Upper lobe of right lung (tissue), 1 donor: ENCODE results near the gene ARL6IP4. TPM values are rescaled to one million over a fixed set of nuclear protein-coding genes. Genes with fewer than 3 reads are reported as not detected.

Source experiments
- ATAC-seq: fragments of 200-7000 bp; cut with Tn5 transposase; one replicate; pipeline ENCODE4 v1.9.1; 2020; ENCODE audit warnings: mild to moderate bottlenecking, moderate library complexity
- DNase-seq: peaks from one replicate; pipeline ENCODE4 v3.0.0-alpha.2; 2020
- H3K27ac ChIP-seq: fragments of 200-600 bp; one replicate; pipeline ENCODE4 v1.8.0; 2022
- H3K27me3 ChIP-seq: fragments of 200-600 bp; one replicate; pipeline ENCODE4 v1.8.0; 2022; ENCODE audit warnings: mild to moderate bottlenecking
- H3K36me3 ChIP-seq: fragments of 200-600 bp; one replicate; pipeline ENCODE4 v1.8.0; 2022
- H3K4me1 ChIP-seq: fragments of 200-600 bp; one replicate; pipeline ENCODE4 v1.8.0; 2022
- H3K4me3 ChIP-seq: fragments of 200-600 bp; one replicate; pipeline ENCODE4 v1.8.0; 2022; ENCODE audit warnings: mild to moderate bottlenecking
- H3K9me3 ChIP-seq: fragments of 200-600 bp; one replicate; pipeline ENCODE4 v1.8.0; 2022
- CTCF ChIP-seq: fragments of 200-600 bp; IDR thresholded peaks from one replicate; pipeline ENCODE4 v1.8.0; 2022; ENCODE audit warnings: antibody characterized with exemption
- intact Hi-C: fragments of 100-400 bp; cut with DNase I; formaldehyde crosslinking; loops from one replicate; pipeline ENCODE4 v1.11.0; 2022
- total RNA-seq: library from RNA; stranded (reverse); fragmentation: NEBNext Ultra II Directional; extraction: Animal tissue kit (Norgen Biotek cat#: 25700); gene quantifications from one replicate; pipeline ENCODE4 v1.2.1, GENCODE V29; 2021
- donor health status: DM: no; HTN: yes; CAD: no; lungs with severe emphysema.

Gene ARL6IP4
- total RNA-seq, 1 donor from 2014 or later: 124 TPM

GRCh38 chr12:122996621-122997342 is 16.3 kb downstream of the ARL6IP4 start:
- intact Hi-C loops: no loop called here
- ATAC-seq (no peak), DNase-seq (no peak)
- no peak overlapping the region for H3K4me3 ChIP-seq
- no peaks in the 10 kb centered on the region for H3K27me3 ChIP-seq
- no peak overlapping the region for H3K27ac ChIP-seq
- TF ChIP-seq CTCF: no peak
- no peaks in the 10 kb centered on the region for H3K9me3 ChIP-seq
- H3K4me1 ChIP-seq: no peaks in the 10 kb centered on the region
- peaks cover 6% of the 10 kb centered on the region for H3K36me3 ChIP-seq

DNA sequence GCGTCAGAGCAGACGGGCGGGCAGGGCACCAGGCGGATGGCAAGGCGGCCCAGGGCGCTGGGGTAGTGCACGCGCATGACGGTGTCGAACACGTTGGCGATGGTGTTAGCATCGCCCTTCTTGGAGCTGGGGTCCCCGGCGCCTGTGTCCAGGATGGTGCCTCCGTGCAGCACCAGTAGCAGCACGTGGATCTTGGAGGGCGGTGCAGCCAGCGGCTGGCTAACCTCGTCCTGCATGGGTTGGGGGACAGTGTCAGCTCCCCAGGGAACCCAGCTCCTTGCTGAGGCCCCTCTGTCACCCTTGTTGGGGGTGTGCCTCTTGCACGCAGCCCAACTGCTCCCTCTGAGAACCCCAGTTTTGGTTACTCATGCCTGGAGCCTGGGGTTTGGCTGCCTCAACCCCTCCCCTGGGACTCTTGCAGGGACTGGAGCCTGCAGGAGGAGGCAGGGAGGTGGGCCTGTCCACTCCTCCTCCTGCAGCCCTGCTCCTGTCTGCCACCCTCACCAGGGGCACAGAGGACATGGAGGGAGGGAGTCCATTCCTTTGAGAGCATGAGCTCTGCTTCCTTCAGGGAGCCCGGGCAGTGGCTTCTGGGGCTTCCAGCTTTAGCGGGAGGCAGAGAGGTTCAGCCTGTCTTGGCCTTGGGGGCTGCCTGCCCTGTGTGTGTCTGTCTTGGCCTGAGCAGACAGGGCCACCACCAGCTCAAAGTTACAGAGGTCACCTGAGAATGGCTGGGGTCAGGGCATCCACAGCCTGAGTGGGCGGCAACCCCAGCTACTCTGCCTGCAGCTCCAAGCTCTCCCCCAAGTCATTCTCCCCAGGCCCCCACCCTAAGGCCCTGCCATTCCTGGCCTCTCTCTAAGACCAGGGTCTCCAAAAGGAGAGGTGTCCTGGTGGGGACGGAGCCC is 17.1 kb downstream of the ARL6IP4 start:
- intact Hi-C loops: no loop called here
- H3K4me1 ChIP-seq: no peaks in the 10 kb centered on the region
- peaks cover 6% of the 10 kb centered on the region for H3K36me3 ChIP-seq
- no peak overlapping the region for H3K27ac ChIP-seq
- no peaks in the 10 kb centered on the region for H3K9me3 ChIP-seq
- H3K27me3 ChIP-seq: no peaks in the 10 kb centered on the region
- ATAC-seq (no peak), DNase-seq (no peak)
- no peak for TF ChIP-seq CTCF
- H3K4me3 ChIP-seq: no peak overlapping the region

- no peak for TF ChIP-seq CTCF
- Histone ChIP-seq H3K36me3 (peaks cover 6% of the 10 kb centered on the region), H3K27me3 (no peaks in the 10 kb centered on the region), H3K27ac (no peak overlapping the region), H3K9me3 (no peaks in the 10 kb centered on the region), H3K4me3 (no peak overlapping the region), H3K4me1 (no peaks in the 10 kb centered on the region)
- no peak for DNase-seq
- no peak for ATAC-seq
- intact Hi-C loops: no loop called here
Observed at GRCh38 chr12:122998316-122998715, 17.8 kb downstream of the ARL6IP4 start.

GRCh38 chr12:122999196-122999946 is 18.9 kb downstream of the ARL6IP4 start:
- no peak for DNase-seq
- H3K9me3 ChIP-seq: no peaks in the 10 kb centered on the region
- no peak for TF ChIP-seq CTCF
- peaks cover 6% of the 10 kb centered on the region for H3K36me3 ChIP-seq
- intact Hi-C loops: no loop called here
- no peak overlapping the region for H3K4me3 ChIP-seq
- no peak overlapping the region for H3K27ac ChIP-seq
- no peaks in the 10 kb centered on the region for H3K27me3 ChIP-seq
- ATAC-seq: no peak
- H3K4me1 ChIP-seq: no peaks in the 10 kb centered on the region

- H3K36me3 ChIP-seq: peaks cover 6% of the 10 kb centered on the region
- no peaks in the 10 kb centered on the region for H3K27me3 ChIP-seq
- no peak overlapping the region for H3K4me3 ChIP-seq
- no peak overlapping the region for H3K27ac ChIP-seq
- DNase-seq: no peak
- H3K4me1 ChIP-seq: no peaks in the 10 kb centered on the region
- no peak for TF ChIP-seq CTCF
- no peaks in the 10 kb centered on the region for H3K9me3 ChIP-seq
- intact Hi-C loops: no loop called here
- ATAC-seq: no peak
Observed at GRCh38 chr12:122999986-123000420, 19.5 kb downstream of the ARL6IP4 start.
